Mesendoderm (in vitro differentiated cells): ENCODE data around the gene EVC2.

Experiments
- DNase-seq: peaks from one replicate; pipeline ENCODE4 v3.0.0; 2013
- H2AK5ac ChIP-seq: 2 replicates; pipeline ENCODE4 v1.6.1; 2013; ENCODE audit warnings: low read length, inconsistent platforms
- H2BK120ac ChIP-seq: 2 replicates; pipeline ENCODE4 v1.6.1; 2013; ENCODE audit warnings: low read depth, mild to moderate bottlenecking, low read length, moderate library complexity, mixed read lengths
- H2BK15ac ChIP-seq: replicated peaks from 2 replicates; pipeline ENCODE4 v1.6.1; 2013; ENCODE audit warnings: low read depth, mild to moderate bottlenecking, moderate library complexity
- H2BK5ac ChIP-seq: 2 replicates; pipeline ENCODE4 v1.6.1; 2013; ENCODE audit warnings: low read length, inconsistent platforms
- H3K18ac ChIP-seq: 2 replicates; pipeline ENCODE4 v1.6.1; 2013; ENCODE audit warnings: mild to moderate bottlenecking, low read length, mixed read lengths
- H3K23ac ChIP-seq: one replicate; pipeline ENCODE4 v1.6.1; 2013; ENCODE audit warnings: low read length
- H3K27ac ChIP-seq: 2 replicates; pipeline ENCODE4 v1.5.1; 2013; ENCODE audit warnings: low read depth, mild to moderate bottlenecking, inconsistent platforms, low read length, moderate library complexity
- H3K27me3 ChIP-seq: 2 replicates; pipeline ENCODE4 v1.6.1; 2013; ENCODE audit warnings: low read length, control low read depth, mild to moderate bottlenecking, inconsistent platforms; ENCODE audit not compliant: insufficient read depth, poor library complexity
- H3K36me3 ChIP-seq: 2 replicates; pipeline ENCODE4 v1.6.1; 2013; ENCODE audit warnings: low read length, inconsistent platforms; ENCODE audit not compliant: control insufficient read depth, insufficient read depth
- H3K4ac ChIP-seq: one replicate; pipeline ENCODE4 v1.6.1; 2013; ENCODE audit warnings: low read depth, mild to moderate bottlenecking, low read length, moderate library complexity
- H3K4me1 ChIP-seq: 2 replicates; pipeline ENCODE4 v1.6.1; 2013; ENCODE audit warnings: low read depth, low read length, inconsistent platforms; ENCODE audit not compliant: control insufficient read depth
- H3K4me2 ChIP-seq: 2 replicates; pipeline ENCODE4 v1.6.1; 2013; ENCODE audit warnings: low read length
- H3K4me3 ChIP-seq: 2 replicates; pipeline ENCODE4 v1.5.1; 2013; ENCODE audit warnings: mild to moderate bottlenecking, low read length
- H3K56ac ChIP-seq: one replicate; pipeline ENCODE4 v1.6.1; 2013; ENCODE audit warnings: low read length
- H3K79me1 ChIP-seq: 2 replicates; pipeline ENCODE4 v1.6.1; 2013; ENCODE audit warnings: low read length, inconsistent platforms
- H3K79me2 ChIP-seq: 2 replicates; pipeline ENCODE4 v1.6.1; 2013; ENCODE audit warnings: mild to moderate bottlenecking, low read length; ENCODE audit not compliant: control insufficient read depth, insufficient read depth
- H3K9ac ChIP-seq: 2 replicates; pipeline ENCODE4 v1.6.1; 2013; ENCODE audit warnings: low read length, inconsistent platforms
- H4K5ac ChIP-seq: one replicate; pipeline ENCODE4 v1.6.1; 2013; ENCODE audit warnings: low read length
- H4K8ac ChIP-seq: one replicate; pipeline ENCODE4 v1.6.1; 2013; ENCODE audit warnings: low read depth, mild to moderate bottlenecking, control low read depth, low read length, moderate library complexity
- WGBS: extraction: QIAGEN DNeasy Blood & Tissue Kit; methylation state at CpG from one replicate; pipeline ENCODE4 v1.1.7; 2013; ENCODE audit warnings: low lambda C conversion rate, missing lambda C conversion rate; ENCODE audit not compliant: insufficient coverage; ENCODE audit errors: extremely low coverage; 5-methylcytosine and 5-hydroxymethylcytosine counted together

The EVC2 gene

DNA sequence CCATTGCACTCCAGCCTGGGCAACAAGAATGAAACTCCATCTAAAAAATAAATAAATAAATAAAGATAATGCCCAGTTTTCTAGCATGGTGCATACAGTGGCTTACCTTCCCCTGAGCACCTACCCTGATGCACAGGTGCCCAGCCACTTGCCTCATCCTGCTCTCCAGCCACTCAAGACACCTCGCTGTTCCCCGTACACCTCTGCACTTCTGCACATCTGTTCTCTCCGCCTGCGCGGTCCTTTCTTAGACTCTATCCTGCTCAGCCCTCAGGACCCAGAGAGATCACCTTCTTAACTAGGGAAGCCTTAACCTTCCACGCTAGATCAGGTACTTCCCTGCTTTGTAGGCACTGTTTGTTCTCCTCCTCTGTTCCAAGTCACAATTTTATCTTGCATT lies 5.5 kb upstream of the EVC2 start:
- no peak overlapping the region for H2BK5ac ChIP-seq
- H2BK15ac ChIP-seq = no peak overlapping the region
- H3K4me2 ChIP-seq = no peak overlapping the region
- H3K23ac ChIP-seq = no peak overlapping the region
- H3K79me2 ChIP-seq = peaks cover 1% of the 10 kb centered on the region
- H3K9ac ChIP-seq = no peak overlapping the region
- peaks cover 6% of the 10 kb centered on the region for H3K4me1 ChIP-seq
- H3K27ac ChIP-seq = no peak overlapping the region
- no peak overlapping the region for H2BK120ac ChIP-seq
- no peaks in the 10 kb centered on the region for H3K36me3 ChIP-seq
- H3K79me1 ChIP-seq = peaks cover 12% of the 10 kb centered on the region
- H3K4ac ChIP-seq = no peak overlapping the region
- no peak overlapping the region for H2AK5ac ChIP-seq
- H4K8ac ChIP-seq = no peak overlapping the region
- no peak overlapping the region for H3K56ac ChIP-seq
- WGBS = no CpG with 5 or more reads among the region's 6 CpGs
- H4K5ac ChIP-seq = no peak overlapping the region
- H3K4me3 ChIP-seq = no peak overlapping the region
- no peak overlapping the region for H3K18ac ChIP-seq
- no peaks in the 10 kb centered on the region for H3K27me3 ChIP-seq
- DNase-seq = no peak

DNA sequence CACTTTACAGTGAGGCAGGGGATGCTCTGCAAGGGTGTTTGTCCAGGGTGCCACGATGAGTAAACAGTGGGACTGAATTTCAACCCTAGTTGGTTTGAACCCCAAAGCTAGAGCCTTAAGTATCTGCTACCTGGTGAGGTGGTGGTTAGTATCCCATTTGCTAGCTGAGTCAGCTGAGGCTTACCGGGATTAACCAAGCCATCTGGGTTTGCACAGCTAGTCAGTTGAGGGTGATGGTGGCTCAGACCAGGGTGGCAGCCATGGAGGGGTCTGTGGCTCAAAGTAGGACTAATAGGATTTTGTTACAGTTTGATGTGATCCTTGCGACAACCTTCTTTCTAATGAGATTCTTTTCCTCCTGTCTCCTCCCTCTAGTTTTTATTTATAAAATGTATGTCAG lies 4.6 kb upstream of the EVC2 start:
- Histone ChIP-seq H3K56ac (no peak overlapping the region), H4K5ac (no peak overlapping the region), H3K27ac (no peak overlapping the region), H3K79me2 (peaks cover 1% of the 10 kb centered on the region), H3K9ac (no peak overlapping the region), H2AK5ac (no peak overlapping the region), H3K79me1 (peaks cover 12% of the 10 kb centered on the region), H3K4me2 (no peak overlapping the region), H3K27me3 (no peaks in the 10 kb centered on the region), H3K23ac (no peak overlapping the region), H2BK15ac (no peak overlapping the region), H3K4me3 (no peak overlapping the region), H4K8ac (no peak overlapping the region), H3K4me1 (peaks cover 6% of the 10 kb centered on the region), H3K18ac (no peak overlapping the region), H2BK5ac (no peak overlapping the region), H2BK120ac (no peak overlapping the region), H3K4ac (no peak overlapping the region), H3K36me3 (no peaks in the 10 kb centered on the region)
- no CpG with 5 or more reads among the region's 3 CpGs for WGBS
- DNase-seq = no peak

DNA sequence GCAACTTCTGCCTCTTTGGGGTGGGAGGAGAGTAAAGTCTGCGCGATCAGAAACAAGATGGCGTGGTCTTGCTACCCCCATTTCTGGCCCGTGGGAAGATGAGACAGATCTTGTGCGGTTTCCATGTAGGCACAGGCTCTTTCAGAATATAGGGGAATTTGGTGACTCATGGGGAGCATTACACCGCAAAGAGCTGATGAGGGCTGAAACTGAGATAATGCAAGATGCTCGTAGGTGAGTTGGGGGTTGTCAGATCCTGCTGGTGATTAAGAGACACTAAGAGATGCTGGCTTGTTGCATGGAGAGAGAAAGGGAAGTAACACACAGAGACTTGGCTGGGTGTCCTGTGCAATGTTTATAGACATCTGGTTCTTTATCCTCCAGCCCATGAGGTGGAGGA lies 4.2 kb upstream of the EVC2 start:
- no peak overlapping the region for H3K4me3 ChIP-seq
- H2BK15ac ChIP-seq = no peak overlapping the region
- no peak for DNase-seq
- no peak overlapping the region for H2BK5ac ChIP-seq
- H3K79me1 ChIP-seq = peaks cover 12% of the 10 kb centered on the region
- no CpG with 5 or more reads among the region's 7 CpGs for WGBS
- H3K4ac ChIP-seq = no peak overlapping the region
- no peak overlapping the region for H4K8ac ChIP-seq
- no peak overlapping the region for H2BK120ac ChIP-seq
- H3K4me1 ChIP-seq = peaks cover 8% of the 10 kb centered on the region
- no peak overlapping the region for H3K18ac ChIP-seq
- H2AK5ac ChIP-seq = no peak overlapping the region
- no peak overlapping the region for H3K23ac ChIP-seq
- no peaks in the 10 kb centered on the region for H3K27me3 ChIP-seq
- peaks cover 1% of the 10 kb centered on the region for H3K79me2 ChIP-seq
- H3K4me2 ChIP-seq = no peak overlapping the region
- H4K5ac ChIP-seq = no peak overlapping the region
- H3K36me3 ChIP-seq = no peaks in the 10 kb centered on the region
- H3K56ac ChIP-seq = no peak overlapping the region
- no peak overlapping the region for H3K27ac ChIP-seq
- no peak overlapping the region for H3K9ac ChIP-seq

DNA sequence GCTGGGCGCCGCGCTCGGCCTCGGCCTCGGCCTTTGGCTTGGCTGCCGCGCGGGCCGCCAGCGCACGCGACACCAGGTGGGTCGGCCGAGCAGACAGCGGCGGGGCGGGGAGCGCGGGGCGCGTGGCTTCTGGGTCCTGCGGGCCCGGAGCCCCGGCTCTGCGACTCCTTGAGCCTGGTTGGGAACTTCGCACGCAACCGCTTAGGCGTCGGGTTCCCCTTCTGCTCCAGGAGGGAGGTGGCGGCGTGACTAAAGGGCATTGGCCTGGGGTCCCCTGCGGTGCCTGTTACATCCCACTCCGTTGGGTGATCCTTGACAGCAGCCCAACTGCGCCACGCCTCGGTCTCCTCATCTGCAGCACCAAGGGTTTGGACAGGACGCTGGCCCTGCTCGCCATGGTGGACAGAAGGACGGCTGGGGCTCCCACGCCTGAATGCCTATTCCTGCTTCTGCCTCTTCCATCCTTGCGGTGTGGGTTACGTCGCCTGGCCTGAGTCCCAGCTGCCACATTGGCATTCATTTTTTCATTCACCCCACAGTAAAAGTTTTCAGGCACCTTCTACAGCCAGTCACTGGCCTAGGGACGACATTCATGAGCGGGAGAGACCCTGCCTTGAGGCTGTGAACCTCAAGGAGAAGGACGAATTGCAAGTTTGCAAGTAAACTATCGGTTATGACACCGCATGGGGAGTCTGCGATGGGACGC lies 3.3 kb upstream of the EVC2 start:
- Histone ChIP-seq H3K56ac (peak overlapping the region; percentile 87), H3K27ac (peak overlapping the region; percentile 60), H2BK5ac (no peak overlapping the region), H3K4me3 (peak overlapping the region; percentile 50), H3K4me2 (peak overlapping the region; percentile 76), H3K4me1 (peaks cover 11% of the 10 kb centered on the region), H4K5ac (no peak overlapping the region), H2BK120ac (no peak overlapping the region), H3K18ac (peak overlapping the region; percentile 69), H4K8ac (no peak overlapping the region), H2AK5ac (no peak overlapping the region), H3K79me2 (peaks cover 1% of the 10 kb centered on the region), H3K27me3 (no peaks in the 10 kb centered on the region), H3K79me1 (peaks cover 14% of the 10 kb centered on the region), H3K9ac (peak overlapping the region; percentile 77), H2BK15ac (no peak overlapping the region), H3K36me3 (no peaks in the 10 kb centered on the region), H3K23ac (no peak overlapping the region), H3K4ac (no peak overlapping the region)
- peak; percentile 60 for DNase-seq
- no CpG with 5 or more reads among the region's 52 CpGs for WGBS

DNA sequence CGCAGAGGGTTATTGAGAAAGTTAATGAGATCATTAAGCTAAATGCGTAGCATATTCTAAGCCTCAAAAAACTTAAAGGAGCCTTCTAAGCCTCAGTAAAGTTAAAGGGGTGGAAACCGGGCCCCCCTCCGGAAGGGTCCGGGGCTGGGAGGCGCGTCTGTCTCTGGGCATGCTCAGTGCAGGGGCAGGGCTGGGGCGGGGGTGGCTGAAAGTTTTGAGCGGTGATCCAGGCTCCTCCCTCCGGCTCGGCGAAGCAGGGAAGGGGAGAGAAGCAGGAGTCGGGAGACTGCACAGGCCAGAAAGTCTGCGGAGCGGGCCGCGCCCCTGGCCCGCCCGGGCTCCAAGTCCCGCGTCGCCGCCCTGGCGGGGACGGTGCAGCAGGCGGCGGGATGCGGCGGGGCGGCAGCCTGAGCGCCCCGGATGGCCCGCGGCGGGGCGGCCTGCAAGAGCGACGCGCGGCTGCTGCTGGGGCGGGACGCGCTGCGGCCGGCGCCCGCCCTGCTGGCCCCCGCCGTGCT lies 2.7 kb upstream of the EVC2 start, which contains the start of gene EVC:
Gene EVC, plus strand, starts transcription at position 241 of the 518 bp plus-strand sequence. Its CDS starts 180 bp downstream, at position 421.
- WGBS = no CpG with 5 or more reads among the region's 49 CpGs
- Histone ChIP-seq H3K4me2 (peak within 1 kb of the TSS; percentile 76), H4K5ac (no peak within 1 kb of the TSS), H3K4me1 (peaks cover 11% of the 10 kb centered on the region), H2BK15ac (no peak within 1 kb of the TSS), H3K27ac (peak within 1 kb of the TSS; percentile 60), H2BK120ac (no peak within 1 kb of the TSS), H3K23ac (no peak within 1 kb of the TSS), H3K4ac (no peak within 1 kb of the TSS), H3K4me3 (peak within 1 kb of the TSS; percentile 50), H3K36me3 (no peaks in the 10 kb centered on the region), H2AK5ac (no peak within 1 kb of the TSS), H3K79me1 (peaks cover 14% of the 10 kb centered on the region), H3K18ac (peak within 1 kb of the TSS; percentile 69), H3K27me3 (no peaks in the 10 kb centered on the region), H3K56ac (peak within 1 kb of the TSS; percentile 87), H2BK5ac (no peak within 1 kb of the TSS), H3K9ac (peak within 1 kb of the TSS; percentile 77), H3K79me2 (peaks cover 1% of the 10 kb centered on the region), H4K8ac (no peak within 1 kb of the TSS)
- peak; percentile 89 for DNase-seq
